PC-3 (cell line): ENCODE measurements around the gene ADGRG3.

ENCODE experiments used
- EZH2phosphoT487 ChIP-seq: fragments of 300-600 bp; sonication (generic); IDR thresholded peaks from 2 replicates; pipeline ENCODE4 v1.6.1; 2018; ENCODE audit warnings: mild to moderate bottlenecking, antibody characterized with exemption, low read length, borderline replicate concordance
- TF ChIP-seq, protein P1 (sequence below): fragments of 300-600 bp; sonication (generic); conservative IDR thresholded peaks from 2 replicates; pipeline ENCODE4 v1.5.1; 2017; ENCODE audit warnings: antibody characterized with exemption, low read depth, mild to moderate bottlenecking, low read length

DNA sequence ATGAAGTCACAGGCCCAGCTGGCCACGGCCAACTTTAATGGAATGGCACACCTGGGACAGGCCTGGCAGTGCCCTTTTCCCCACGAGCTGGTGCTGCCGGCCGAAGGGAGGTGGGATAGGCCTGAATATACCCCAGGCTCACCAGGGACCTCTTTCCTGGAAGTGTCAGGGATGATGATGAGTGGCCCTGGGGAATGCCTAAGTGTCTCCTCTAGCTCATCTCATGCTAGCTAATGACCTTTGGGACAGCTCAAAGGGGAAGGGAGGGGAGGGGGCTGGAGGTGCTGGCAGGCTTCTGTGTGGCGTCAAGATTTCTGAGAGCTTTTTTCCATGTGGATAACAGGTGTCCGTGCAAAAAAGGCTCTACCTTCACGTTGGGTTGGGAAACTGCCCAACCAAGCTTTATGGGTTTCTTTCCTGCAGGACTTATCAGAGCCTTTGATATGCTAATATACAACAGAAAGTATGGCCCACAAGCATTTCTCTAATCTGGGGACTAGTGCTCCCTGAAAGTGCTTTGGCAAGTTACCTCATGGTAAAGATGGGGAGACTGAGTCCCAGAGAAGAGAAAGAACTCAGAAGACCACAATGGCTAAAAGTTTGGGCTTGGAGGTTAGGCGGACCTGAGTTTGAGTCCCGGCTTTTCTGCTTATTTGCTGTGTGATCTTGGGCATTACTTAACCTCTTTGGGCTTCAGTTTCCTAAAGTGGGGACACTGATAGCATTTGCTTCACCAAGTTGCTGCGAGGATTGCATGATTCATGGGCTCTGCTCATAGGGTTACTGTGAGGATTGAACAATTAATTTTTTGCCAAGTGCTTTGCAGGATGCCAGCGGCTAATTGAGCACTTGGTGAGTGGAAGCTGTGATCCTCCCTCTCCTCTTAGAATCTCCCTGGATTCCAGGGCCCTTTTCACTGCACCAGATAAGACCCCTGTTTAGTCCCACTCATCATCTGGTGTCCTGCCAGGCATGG is 25.7 kb upstream of the ADGRG3 start:
- no peak for TF ChIP-seq EZH2phosphoT487
- TF ChIP-seq, protein P1, sequence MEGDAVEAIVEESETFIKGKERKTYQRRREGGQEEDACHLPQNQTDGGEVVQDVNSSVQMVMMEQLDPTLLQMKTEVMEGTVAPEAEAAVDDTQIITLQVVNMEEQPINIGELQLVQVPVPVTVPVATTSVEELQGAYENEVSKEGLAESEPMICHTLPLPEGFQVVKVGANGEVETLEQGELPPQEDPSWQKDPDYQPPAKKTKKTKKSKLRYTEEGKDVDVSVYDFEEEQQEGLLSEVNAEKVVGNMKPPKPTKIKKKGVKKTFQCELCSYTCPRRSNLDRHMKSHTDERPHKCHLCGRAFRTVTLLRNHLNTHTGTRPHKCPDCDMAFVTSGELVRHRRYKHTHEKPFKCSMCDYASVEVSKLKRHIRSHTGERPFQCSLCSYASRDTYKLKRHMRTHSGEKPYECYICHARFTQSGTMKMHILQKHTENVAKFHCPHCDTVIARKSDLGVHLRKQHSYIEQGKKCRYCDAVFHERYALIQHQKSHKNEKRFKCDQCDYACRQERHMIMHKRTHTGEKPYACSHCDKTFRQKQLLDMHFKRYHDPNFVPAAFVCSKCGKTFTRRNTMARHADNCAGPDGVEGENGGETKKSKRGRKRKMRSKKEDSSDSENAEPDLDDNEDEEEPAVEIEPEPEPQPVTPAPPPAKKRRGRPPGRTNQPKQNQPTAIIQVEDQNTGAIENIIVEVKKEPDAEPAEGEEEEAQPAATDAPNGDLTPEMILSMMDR, result no peak
